ENCODE measurements around the gene ACTR3.

DNA sequence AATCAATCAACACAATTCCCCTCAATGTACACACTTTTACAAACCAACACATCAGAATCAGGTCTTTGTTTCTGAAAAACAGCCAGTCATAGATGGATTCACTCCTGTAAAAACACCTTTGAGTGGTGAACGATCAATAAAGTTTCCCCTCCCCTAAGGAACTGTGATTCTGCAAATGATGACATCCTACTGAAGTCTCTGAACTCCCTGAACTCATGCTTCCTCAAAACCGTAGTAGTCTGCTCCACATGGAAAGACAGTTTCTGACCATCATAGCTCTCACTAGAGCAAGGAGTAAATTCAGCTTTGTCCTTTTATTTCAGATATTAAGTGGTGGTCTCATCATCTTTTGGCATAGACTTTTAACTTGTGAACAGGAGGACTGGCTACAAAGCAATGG, 43.5 kb upstream of the ACTR3 start:
- TF ChIP-seq, protein P1, sequence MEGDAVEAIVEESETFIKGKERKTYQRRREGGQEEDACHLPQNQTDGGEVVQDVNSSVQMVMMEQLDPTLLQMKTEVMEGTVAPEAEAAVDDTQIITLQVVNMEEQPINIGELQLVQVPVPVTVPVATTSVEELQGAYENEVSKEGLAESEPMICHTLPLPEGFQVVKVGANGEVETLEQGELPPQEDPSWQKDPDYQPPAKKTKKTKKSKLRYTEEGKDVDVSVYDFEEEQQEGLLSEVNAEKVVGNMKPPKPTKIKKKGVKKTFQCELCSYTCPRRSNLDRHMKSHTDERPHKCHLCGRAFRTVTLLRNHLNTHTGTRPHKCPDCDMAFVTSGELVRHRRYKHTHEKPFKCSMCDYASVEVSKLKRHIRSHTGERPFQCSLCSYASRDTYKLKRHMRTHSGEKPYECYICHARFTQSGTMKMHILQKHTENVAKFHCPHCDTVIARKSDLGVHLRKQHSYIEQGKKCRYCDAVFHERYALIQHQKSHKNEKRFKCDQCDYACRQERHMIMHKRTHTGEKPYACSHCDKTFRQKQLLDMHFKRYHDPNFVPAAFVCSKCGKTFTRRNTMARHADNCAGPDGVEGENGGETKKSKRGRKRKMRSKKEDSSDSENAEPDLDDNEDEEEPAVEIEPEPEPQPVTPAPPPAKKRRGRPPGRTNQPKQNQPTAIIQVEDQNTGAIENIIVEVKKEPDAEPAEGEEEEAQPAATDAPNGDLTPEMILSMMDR (IDR thresholded peaks at IDR 0.05; ENCODE audit: insufficient read depth, low read depth, low read length), result no peak
- TF ChIP-seq EZH2 (IDR thresholded peaks at IDR 0.05; ENCODE audit: insufficient read depth, low read length), result no peak
